ENCODE measurements around the gene ADAMTS12.

ADAMTS12 gene

DNA sequence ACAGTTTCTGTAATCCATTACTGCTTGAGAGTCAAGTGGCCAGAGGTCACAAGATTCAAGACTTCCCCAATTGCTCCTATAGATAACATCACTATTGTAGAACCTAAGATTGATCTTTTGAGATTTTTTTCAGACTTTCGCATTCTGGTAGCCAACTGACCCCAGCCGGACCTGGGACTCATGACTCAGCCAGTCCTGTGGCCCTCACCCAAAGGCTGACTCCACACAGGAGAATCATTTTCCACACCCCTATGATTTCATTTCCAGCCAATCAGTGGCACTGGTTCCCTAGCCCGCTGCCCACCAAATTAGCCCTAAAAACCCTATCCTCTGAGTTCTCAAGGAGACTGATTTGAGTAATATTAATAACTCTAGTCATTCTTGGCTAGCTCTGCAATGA is 414.8 kb downstream of the ADAMTS12 start:
- TF ChIP-seq CTCF (IDR thresholded peaks at IDR 0.05; ENCODE audit: low read depth, low read length), result no peak
- no peak overlapping the region for H3K4me3 ChIP-seq (ENCODE audit: low read depth, low read length)

DNA sequence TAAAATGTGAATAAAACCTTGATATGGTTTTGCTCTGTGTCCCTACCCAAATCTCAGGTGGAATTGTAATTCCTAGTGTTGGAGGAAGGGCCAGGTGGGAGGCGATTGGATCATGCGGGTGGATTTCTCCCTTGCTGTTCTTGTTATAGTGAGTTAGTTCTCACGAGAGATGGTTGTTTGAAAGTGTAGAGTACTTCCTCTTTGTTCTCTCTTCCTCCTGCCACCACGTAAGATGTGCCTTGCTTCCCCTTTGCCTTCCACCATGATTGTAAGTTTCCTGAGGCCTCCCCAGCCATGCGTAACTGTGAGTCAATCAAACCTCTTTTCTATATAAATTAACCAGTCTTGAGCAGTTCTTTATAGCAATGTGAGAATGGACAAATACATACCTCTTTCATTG is 416.1 kb downstream of the ADAMTS12 start:
- no peak overlapping the region for H3K4me3 ChIP-seq (ENCODE audit: low read depth, low read length)
- no peak for TF ChIP-seq CTCF (IDR thresholded peaks at IDR 0.05; ENCODE audit: low read depth, low read length)

DNA sequence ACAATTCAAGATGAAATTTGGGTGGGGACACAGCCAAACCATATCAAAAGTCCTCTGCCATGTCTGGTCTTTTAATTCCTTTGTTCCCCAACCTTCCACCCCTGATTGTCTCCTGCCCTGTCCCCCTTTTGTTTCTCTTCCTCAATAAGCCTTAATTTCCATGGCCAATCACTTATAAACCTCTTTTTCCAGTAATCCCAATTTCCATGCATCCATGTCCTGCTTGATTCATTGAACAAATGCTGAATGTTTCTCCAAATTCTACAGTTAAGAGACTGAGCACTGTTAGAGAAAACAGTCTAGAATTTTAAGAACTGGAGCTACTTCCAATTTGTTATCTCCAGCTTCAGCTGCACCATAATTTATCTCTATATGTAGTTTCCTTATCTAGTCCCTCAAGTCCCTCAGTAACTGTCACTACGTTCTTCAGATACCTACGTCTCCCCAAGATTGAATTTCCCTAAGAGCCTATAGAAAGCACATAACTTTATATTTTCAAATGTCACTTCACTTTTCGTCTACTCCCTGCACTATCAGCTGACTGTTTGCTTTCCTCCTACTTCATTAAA is 416.8 kb downstream of the ADAMTS12 start:
- no peak overlapping the region for H3K4me3 ChIP-seq (ENCODE audit: low read depth, low read length)
- TF ChIP-seq CTCF (IDR thresholded peaks at IDR 0.05; ENCODE audit: low read depth, low read length), result no peak

GRCh38 chr5:33474004-33474403 is 417.8 kb downstream of the ADAMTS12 start:
- no peak overlapping the region for H3K4me3 ChIP-seq (ENCODE audit: low read depth, low read length)
- no peak for TF ChIP-seq CTCF (IDR thresholded peaks at IDR 0.05; ENCODE audit: low read depth, low read length)
